Stomach (tissue), 9 donors: ENCODE results near the gene KIF18A. TPM values are rescaled to one million over a fixed set of nuclear protein-coding genes. Genes with fewer than 3 reads are reported as not detected.

Experiments used
- DNase-seq, 2 donors: peaks; one replicate each; pipeline versions ENCODE4 v3.0.0 to v3.0.0-alpha.2; 2013 to 2019
- H3K27ac ChIP-seq, 5 donors: fragments of 200-600 bp in 4 of 5; sonication (generic) in 4 of 5; one replicate each; pipeline ENCODE4 v1.5.1; 2013 to 2019; ENCODE audit warnings: mild to moderate bottlenecking in 1 of 5, moderate library complexity in 1 of 5
- H3K27me3 ChIP-seq, 3 donors: fragments of 200-600 bp; sonication (generic); one replicate each; pipeline ENCODE4 v1.5.1; 2017 to 2019; ENCODE audit warnings: mixed run types in 1 of 3
- H3K36me3 ChIP-seq, 4 donors: fragments of 200-600 bp; sonication (generic); 1 replicate in 3 of 4; 2 replicates in 1 of 4; pipeline ENCODE4 v1.5.1; 2016 to 2019
- H3K4me1 ChIP-seq, 4 donors: fragments of 200-600 bp; sonication (generic); one replicate each; pipeline ENCODE4 v1.5.1; 2016 to 2019
- H3K4me3 ChIP-seq, 4 donors: fragments of 200-600 bp; sonication (generic) in 3 of 4; one replicate each; pipeline ENCODE4 v1.5.1; 2016 to 2019; ENCODE audit warnings: mild to moderate bottlenecking in 1 of 4
- H3K9me3 ChIP-seq, 4 donors: fragments of 200-600 bp; sonication (generic); one replicate each; pipeline ENCODE4 v1.5.1; 2016 to 2019
- CTCF ChIP-seq, 7 experiments: fragments of 450-650 bp in 4 of 7; fragments of 200-600 bp in 3 of 7; sonication (generic) in 3 of 7; IDR thresholded peaks; one replicate each; pipeline ENCODE4 v1.5.1; 2016 to 2019; ENCODE audit warnings: antibody characterized with exemption in 7 of 7, control low read depth in 2 of 7, mild to moderate bottlenecking in 1 of 7
- EP300 ChIP-seq: sonication (generic); formaldehyde crosslinking; IDR thresholded peaks from one replicate; pipeline ENCODE4 v1.6.1; 2017; ENCODE audit warnings: antibody characterized with exemption
- POLR2A ChIP-seq, 4 donors: fragments of 450-650 bp; IDR thresholded peaks; one replicate each; pipeline ENCODE4 v1.6.1; 2016; ENCODE audit warnings: antibody characterized with exemption in 4 of 4, control low read depth in 2 of 4, mild to moderate bottlenecking in 1 of 4, moderate library complexity in 1 of 4
- POLR2AphosphoS5 ChIP-seq, 3 donors: sonication (generic); formaldehyde crosslinking; IDR thresholded peaks; one replicate each; pipeline ENCODE4 v1.6.1; 2016; ENCODE audit warnings: antibody characterized with exemption in 3 of 3
- WGBS, 5 donors: extraction: QIAGEN DNeasy Blood & Tissue Kit in 3 of 5; methylation state at CpG; one replicate each; pipeline versions ENCODE4 v1.1.5 to v1.1.7; 2013 to 2018; 5-methylcytosine and 5-hydroxymethylcytosine counted together
- intact Hi-C: fragments of 100-400 bp; cut with DNase I; formaldehyde crosslinking; loops from one replicate; pipeline ENCODE4 v1.15.1; 2023; ENCODE audit warnings: low total_unique reads
- polyA plus RNA-seq, 3 donors: library from polyadenylated mRNA; stranded (reverse); fragments of 200-250 nt; gene quantifications; one replicate each; pipeline ENCODE4 v1.2.3, GENCODE V29; 2013
- total RNA-seq, 5 donors: library from RNA; depleted of rRNA; stranded (reverse); fragments of >200 nt; gene quantifications; one replicate each; pipeline versions ENCODE4 v1.1.0 to v1.2.3, GENCODE V29; 2014 to 2016
- donor health status: healthy with polysubstance abuse.
- donor health status: Bipolar disorder and iron deficiency.
- donor health status: healthy.

Gene KIF18A
- total and polyA plus RNA-seq, 8 donors, result 0.29 to 3.7 (median 1.1) TPM

GRCh38 chr11:28043930-28044709 lies 63.8 kb downstream of the KIF18A start:
- no peaks in the 10 kb centered on the region for H3K4me1 ChIP-seq
- no peak overlapping the region for H3K27ac ChIP-seq
- 62 to 81% (median 68%) methylated on average over 3 of the region's 3 CpGs for WGBS, 5 donors
- no peaks in the 10 kb centered on the region for H3K27me3 ChIP-seq
- no peak for DNase-seq
- H3K36me3 ChIP-seq, result no peaks in the 10 kb centered on the region
- intact Hi-C loops, result no loop called here
- no peak overlapping the region for H3K4me3 ChIP-seq
- TF ChIP-seq CTCF (IDR thresholded peaks at IDR 0.05), result no peak
- TF ChIP-seq POLR2AphosphoS5 (IDR thresholded peaks at IDR 0.05), result no peak
- TF ChIP-seq POLR2A (IDR thresholded peaks at IDR 0.05), result no peak
- no peak for TF ChIP-seq EP300
- no peaks in the 10 kb centered on the region for H3K9me3 ChIP-seq

- H3K36me3 ChIP-seq, result no peaks in the 10 kb centered on the region
- intact Hi-C loops, result no loop called here
- no peaks in the 10 kb centered on the region for H3K9me3 ChIP-seq
- no peak overlapping the region for H3K27ac ChIP-seq
- no peaks in the 10 kb centered on the region for H3K27me3 ChIP-seq
- H3K4me3 ChIP-seq, result no peak overlapping the region
- H3K4me1 ChIP-seq, result no peaks in the 10 kb centered on the region
- 87 to 98% (median 91%) methylated on average over 2 of the region's 2 CpGs for WGBS, 5 donors
- TF ChIP-seq EP300 (no peak), CTCF (IDR thresholded peaks at IDR 0.05) (no peak), POLR2AphosphoS5 (IDR thresholded peaks at IDR 0.05) (no peak), POLR2A (IDR thresholded peaks at IDR 0.05) (no peak)
- DNase-seq, result no peak
Measured at GRCh38 chr11:28040384-28040783, 67.6 kb downstream of the KIF18A start.

GRCh38 chr11:28038775-28039174 lies 69.2 kb downstream of the KIF18A start:
- H3K36me3 ChIP-seq, result no peaks in the 10 kb centered on the region
- no peaks in the 10 kb centered on the region for H3K4me1 ChIP-seq
- DNase-seq, result no peak
- intact Hi-C loops, result no loop called here
- no peaks in the 10 kb centered on the region for H3K9me3 ChIP-seq
- 35 to 69% (median 52%) methylated on average over 1 of the region's 1 CpG for WGBS, 5 donors
- H3K27me3 ChIP-seq, result no peaks in the 10 kb centered on the region
- no peak overlapping the region for H3K27ac ChIP-seq
- no peak overlapping the region for H3K4me3 ChIP-seq
- TF ChIP-seq POLR2A (IDR thresholded peaks at IDR 0.05) (no peak), EP300 (no peak), CTCF (IDR thresholded peaks at IDR 0.05) (no peak), POLR2AphosphoS5 (IDR thresholded peaks at IDR 0.05) (no peak)

GRCh38 chr11:28026634-28027290 lies 81.2 kb downstream of the KIF18A start:
- 72 to 83% (median 75%) methylated on average over 2 of the region's 2 CpGs for WGBS, 5 donors
- no peak overlapping the region for H3K4me3 ChIP-seq
- H3K9me3 ChIP-seq, result no peaks in the 10 kb centered on the region
- H3K36me3 ChIP-seq, result no peaks in the 10 kb centered on the region
- no peaks in the 10 kb centered on the region for H3K4me1 ChIP-seq
- intact Hi-C loops, result no loop called here
- no peak for DNase-seq
- TF ChIP-seq POLR2A (IDR thresholded peaks at IDR 0.05), result no peak
- TF ChIP-seq CTCF (IDR thresholded peaks at IDR 0.05), result no peak
- TF ChIP-seq POLR2AphosphoS5 (IDR thresholded peaks at IDR 0.05), result no peak
- no peak for TF ChIP-seq EP300
- H3K27ac ChIP-seq, result no peak overlapping the region
- H3K27me3 ChIP-seq, result no peaks in the 10 kb centered on the region
